A549 (cell line): Measurements from ENCODE around the gene FAM8A1.

Experiments used
- BHLHE40 ChIP-seq: IDR thresholded peaks from 2 replicates; pipeline ENCODE4 v1.6.1; 2012; ENCODE audit warnings: low read depth, low read length, inconsistent platforms
- CBX8 ChIP-seq: fragments of 200-600 bp; sonication (generic); IDR thresholded peaks from 2 replicates; pipeline ENCODE4 v1.6.1; 2016
- EP300 ChIP-seq, 2 experiments: fragments of >200 bp; sonication (Bioruptor Twin); formaldehyde crosslinking; IDR thresholded peaks; 2 replicates in 1 of 2; 3 replicates in 1 of 2; pipeline ENCODE4 v1.6.1; 2016 to 2017
- HOXB13 ChIP-seq: fragments of 250-450 bp; sonication (Bioruptor Pico); IDR thresholded peaks from 2 replicates; pipeline ENCODE4 v1.5.0; 2020; ENCODE audit warnings: low read depth, mild to moderate bottlenecking, moderate library complexity
- MAFK ChIP-seq: fragments of 450-650 bp; IDR thresholded peaks from 2 replicates; pipeline ENCODE4 v1.6.1; 2014; ENCODE audit not compliant: partially characterized antibody
- TF ChIP-seq, protein P1 (sequence below): fragments of >200 bp; sonication (Bioruptor Twin); formaldehyde crosslinking; IDR thresholded peaks from 3 replicates; pipeline ENCODE4 v1.5.1; 2016
- TF ChIP-seq, protein P2 (sequence below): fragments of 450-650 bp; IDR thresholded peaks from 2 replicates; pipeline ENCODE4 v1.6.1; 2014; ENCODE audit warnings: antibody characterized with exemption
- TF ChIP-seq, protein P3 (sequence below): fragments of 250-450 bp; sonication (Bioruptor Pico); IDR thresholded peaks from 2 replicates; pipeline ENCODE4 v1.5.0; 2021; ENCODE audit warnings: mild to moderate bottlenecking, moderate library complexity, borderline replicate concordance
- TF ChIP-seq, protein P4 (sequence below): IDR thresholded peaks from 2 replicates; pipeline ENCODE4 v1.6.1; 2012

DNA sequence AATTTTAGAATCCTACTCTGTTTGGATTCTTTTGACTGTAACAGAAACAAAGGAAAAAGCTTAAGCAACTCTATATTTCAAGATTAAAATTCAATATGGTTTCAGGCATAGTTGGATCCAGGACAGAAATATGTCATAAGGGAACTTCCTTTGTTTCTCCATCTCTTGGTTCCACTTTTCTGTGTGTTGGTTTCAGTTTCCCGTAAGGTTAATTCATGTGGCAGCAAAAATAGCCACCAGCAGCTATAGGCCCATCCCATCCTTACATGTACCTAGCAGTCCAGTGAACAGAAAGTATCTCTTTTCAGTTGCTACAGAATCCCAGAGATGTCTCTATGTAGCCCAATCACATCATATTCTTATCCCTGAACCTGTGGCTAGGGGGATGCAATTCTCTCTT is 8.8 kb upstream of the FAM8A1 start:
- TF ChIP-seq, protein P1, sequence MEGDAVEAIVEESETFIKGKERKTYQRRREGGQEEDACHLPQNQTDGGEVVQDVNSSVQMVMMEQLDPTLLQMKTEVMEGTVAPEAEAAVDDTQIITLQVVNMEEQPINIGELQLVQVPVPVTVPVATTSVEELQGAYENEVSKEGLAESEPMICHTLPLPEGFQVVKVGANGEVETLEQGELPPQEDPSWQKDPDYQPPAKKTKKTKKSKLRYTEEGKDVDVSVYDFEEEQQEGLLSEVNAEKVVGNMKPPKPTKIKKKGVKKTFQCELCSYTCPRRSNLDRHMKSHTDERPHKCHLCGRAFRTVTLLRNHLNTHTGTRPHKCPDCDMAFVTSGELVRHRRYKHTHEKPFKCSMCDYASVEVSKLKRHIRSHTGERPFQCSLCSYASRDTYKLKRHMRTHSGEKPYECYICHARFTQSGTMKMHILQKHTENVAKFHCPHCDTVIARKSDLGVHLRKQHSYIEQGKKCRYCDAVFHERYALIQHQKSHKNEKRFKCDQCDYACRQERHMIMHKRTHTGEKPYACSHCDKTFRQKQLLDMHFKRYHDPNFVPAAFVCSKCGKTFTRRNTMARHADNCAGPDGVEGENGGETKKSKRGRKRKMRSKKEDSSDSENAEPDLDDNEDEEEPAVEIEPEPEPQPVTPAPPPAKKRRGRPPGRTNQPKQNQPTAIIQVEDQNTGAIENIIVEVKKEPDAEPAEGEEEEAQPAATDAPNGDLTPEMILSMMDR = no peak
- no peak for TF ChIP-seq HOXB13 (CRISPR knock-in tag)
- TF ChIP-seq CBX8 = no peak
- no peak for TF ChIP-seq BHLHE40
- no peak for TF ChIP-seq EP300 (IDR thresholded peaks at IDR 0.05)
- TF ChIP-seq, protein P2, sequence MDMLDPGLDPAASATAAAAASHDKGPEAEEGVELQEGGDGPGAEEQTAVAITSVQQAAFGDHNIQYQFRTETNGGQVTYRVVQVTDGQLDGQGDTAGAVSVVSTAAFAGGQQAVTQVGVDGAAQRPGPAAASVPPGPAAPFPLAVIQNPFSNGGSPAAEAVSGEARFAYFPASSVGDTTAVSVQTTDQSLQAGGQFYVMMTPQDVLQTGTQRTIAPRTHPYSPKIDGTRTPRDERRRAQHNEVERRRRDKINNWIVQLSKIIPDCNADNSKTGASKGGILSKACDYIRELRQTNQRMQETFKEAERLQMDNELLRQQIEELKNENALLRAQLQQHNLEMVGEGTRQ = no peak
- TF ChIP-seq, protein P3, sequence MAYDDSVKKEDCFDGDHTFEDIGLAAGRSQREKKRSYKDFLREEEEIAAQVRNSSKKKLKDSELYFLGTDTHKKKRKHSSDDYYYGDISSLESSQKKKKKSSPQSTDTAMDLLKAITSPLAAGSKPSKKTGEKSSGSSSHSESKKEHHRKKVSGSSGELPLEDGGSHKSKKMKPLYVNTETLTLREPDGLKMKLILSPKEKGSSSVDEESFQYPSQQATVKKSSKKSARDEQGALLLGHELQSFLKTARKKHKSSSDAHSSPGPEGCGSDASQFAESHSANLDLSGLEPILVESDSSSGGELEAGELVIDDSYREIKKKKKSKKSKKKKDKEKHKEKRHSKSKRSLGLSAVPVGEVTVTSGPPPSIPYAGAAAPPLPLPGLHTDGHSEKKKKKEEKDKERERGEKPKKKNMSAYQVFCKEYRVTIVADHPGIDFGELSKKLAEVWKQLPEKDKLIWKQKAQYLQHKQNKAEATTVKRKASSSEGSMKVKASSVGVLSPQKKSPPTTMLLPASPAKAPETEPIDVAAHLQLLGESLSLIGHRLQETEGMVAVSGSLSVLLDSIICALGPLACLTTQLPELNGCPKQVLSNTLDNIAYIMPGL = no peak
- TF ChIP-seq, protein P4, sequence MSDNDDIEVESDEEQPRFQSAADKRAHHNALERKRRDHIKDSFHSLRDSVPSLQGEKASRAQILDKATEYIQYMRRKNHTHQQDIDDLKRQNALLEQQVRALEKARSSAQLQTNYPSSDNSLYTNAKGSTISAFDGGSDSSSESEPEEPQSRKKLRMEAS = no peak
- TF ChIP-seq MAFK = no peak
